H1 (cell line): ENCODE measurements around the gene ADAMTSL2.

Source experiments
- ATF3 ChIP-seq: IDR thresholded peaks from 2 replicates; pipeline ENCODE4 v1.6.1; 2011; ENCODE audit warnings: low read depth, mild to moderate bottlenecking, low read length; ENCODE audit not compliant: insufficient read depth
- CREB1 ChIP-seq: IDR thresholded peaks from 2 replicates; pipeline ENCODE4 v1.6.1; 2012; ENCODE audit warnings: inconsistent platforms
- CTCF ChIP-seq, 3 experiments: IDR thresholded peaks; 1 replicate in 2 of 3; 2 replicates in 1 of 3; pipeline versions ENCODE4 v1.5.1 to v1.6.1; 2011; ENCODE audit warnings: low read length in 3 of 3, mild to moderate bottlenecking in 3 of 3, inconsistent platforms in 2 of 3, low read depth in 1 of 3, moderate library complexity in 1 of 3; ENCODE audit not compliant: insufficient read depth in 1 of 3; ENCODE audit errors: control extremely low read depth in 1 of 3
- KDM1A ChIP-seq: fragments of 200-600, 300-600 bp; sonication (generic); IDR thresholded peaks from 2 replicates; pipeline ENCODE4 v1.7.1; 2016; ENCODE audit warnings: mild to moderate bottlenecking, low read length, borderline replicate concordance
- NRF1 ChIP-seq: IDR thresholded peaks from 2 replicates; pipeline ENCODE4 v1.6.1; 2011; ENCODE audit warnings: mild to moderate bottlenecking, low read depth, low read length, improper control_type of control experiment
- POLR2A ChIP-seq, 2 experiments: IDR thresholded peaks; 1 replicate in 1 of 2; 2 replicates in 1 of 2; pipeline ENCODE4 v1.6.1; 2011; ENCODE audit warnings: low read depth in 2 of 2, low read length in 2 of 2, mild to moderate bottlenecking in 2 of 2; ENCODE audit errors: control extremely low read depth in 1 of 2
- RFX5 ChIP-seq: IDR thresholded peaks from 2 replicates; pipeline ENCODE4 v1.6.1; 2011; ENCODE audit warnings: low read depth, low read length, improper control_type of control experiment, borderline replicate concordance
- SAP30 ChIP-seq: fragments of 300-600 bp; sonication (generic); IDR thresholded peaks from 2 replicates; pipeline ENCODE4 v1.7.1; 2012; ENCODE audit warnings: low read length, moderate library complexity, mild to moderate bottlenecking, inconsistent platforms; ENCODE audit not compliant: insufficient read depth, insufficient replicate concordance
- SP1 ChIP-seq: IDR thresholded peaks from 2 replicates; pipeline ENCODE4 v1.6.1; 2011; ENCODE audit warnings: low read depth, low read length
- SP2 ChIP-seq: IDR thresholded peaks from 2 replicates; pipeline ENCODE4 v1.6.1; 2012; ENCODE audit warnings: mild to moderate bottlenecking, low read length, inconsistent platforms
- TAF1 ChIP-seq: IDR thresholded peaks from 2 replicates; pipeline ENCODE4 v1.6.1; 2011; ENCODE audit warnings: mild to moderate bottlenecking, low read depth, low read length
- TBP ChIP-seq: IDR thresholded peaks from 2 replicates; pipeline ENCODE4 v1.6.1; 2011; ENCODE audit warnings: low read depth, low read length, improper control_type of control experiment
- USF2 ChIP-seq: IDR thresholded peaks from 2 replicates; pipeline ENCODE4 v1.6.1; 2011; ENCODE audit warnings: low read length, improper control_type of control experiment

- TF ChIP-seq USF2 (no peak), CTCF (IDR thresholded peaks at IDR 0.05; ENCODE audit: control extremely low read depth in 1 of 3, insufficient read depth in 1 of 3, low read depth in 1 of 3, low read length in 3 of 3) (no peak), TAF1 (no peak), KDM1A (no peak), NRF1 (no peak), SP2 (no peak), TBP (no peak), SP1 (no peak), ATF3 (no peak), RFX5 (no peak), POLR2A (IDR thresholded peaks at IDR 0.05; ENCODE audit: control extremely low read depth in 1 of 2, low read depth in 2 of 2, low read length in 2 of 2) (no peak), SAP30 (no peak), CREB1 (no peak)
These were observed 42.2 kb upstream of the ADAMTSL2 start for GRCh38 chr9:133492061-133493021.
